ENCODE data around the gene AKT3. TPM values are rescaled to one million over a fixed set of nuclear protein-coding genes. Genes with fewer than 3 reads are reported as not detected.

AKT3 gene
- total and polyA plus RNA-seq, 2 experiments from 2014 or later = 4.5 to 18.5 TPM

DNA sequence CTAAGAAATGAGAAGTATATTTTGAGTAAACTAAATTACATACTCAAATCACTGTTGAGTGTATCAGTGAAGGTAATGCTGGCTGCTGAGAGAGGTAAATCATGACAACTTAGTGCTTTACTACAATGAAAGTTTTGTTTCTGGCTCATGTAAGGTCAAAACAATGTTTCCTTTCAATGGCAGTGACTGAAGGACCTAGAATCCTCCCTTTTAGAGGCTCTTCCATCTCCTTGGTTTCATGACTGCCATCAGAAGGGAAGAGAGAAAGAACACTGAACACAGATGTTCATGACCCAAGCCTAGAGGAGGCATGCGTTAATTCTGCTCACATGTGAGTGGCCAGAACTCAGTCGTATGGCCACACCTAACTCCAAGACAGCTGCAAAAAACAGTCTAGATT is 130.6 kb downstream of the AKT3 start (continued):
- no peak for TF ChIP-seq EZH2phosphoT487 (IDR thresholded peaks at IDR 0.05; ENCODE audit: unreplicated experiment)
- TF ChIP-seq CREB1 (CRISPR knock-in tag; IDR thresholded peaks at IDR 0.05; ENCODE audit: low read depth) = no peak
- TF ChIP-seq, protein P1, sequence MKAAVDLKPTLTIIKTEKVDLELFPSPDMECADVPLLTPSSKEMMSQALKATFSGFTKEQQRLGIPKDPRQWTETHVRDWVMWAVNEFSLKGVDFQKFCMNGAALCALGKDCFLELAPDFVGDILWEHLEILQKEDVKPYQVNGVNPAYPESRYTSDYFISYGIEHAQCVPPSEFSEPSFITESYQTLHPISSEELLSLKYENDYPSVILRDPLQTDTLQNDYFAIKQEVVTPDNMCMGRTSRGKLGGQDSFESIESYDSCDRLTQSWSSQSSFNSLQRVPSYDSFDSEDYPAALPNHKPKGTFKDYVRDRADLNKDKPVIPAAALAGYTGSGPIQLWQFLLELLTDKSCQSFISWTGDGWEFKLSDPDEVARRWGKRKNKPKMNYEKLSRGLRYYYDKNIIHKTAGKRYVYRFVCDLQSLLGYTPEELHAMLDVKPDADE (IDR thresholded peaks at IDR 0.05) = no peak
- no peak for TF ChIP-seq ZNF331 (CRISPR knock-in tag; IDR thresholded peaks at IDR 0.05; ENCODE audit: low read depth)
- no peak for TF ChIP-seq STAT1 (IDR thresholded peaks at IDR 0.05; ENCODE audit: unreplicated experiment)
- TF ChIP-seq NANOG (IDR thresholded peaks at IDR 0.05; ENCODE audit: borderline replicate concordance) = no peak

GRCh38 chr1:243718893-243719292 is 131.2 kb downstream of the AKT3 start:
- H3K9me2 ChIP-seq (ENCODE audit: insufficient read depth) = no peaks in the 10 kb centered on the region
- no peaks in the 10 kb centered on the region for H3K9me3 Mint-ChIP-seq
- peaks cover 31% of the 10 kb centered on the region for H3K4me1 ChIP-seq (ENCODE audit: insufficient read depth)
- H3K27ac ChIP-seq (ENCODE audit: low read depth) = no peak overlapping the region
- H3K27ac Mint-ChIP-seq = no peak overlapping the region
- no peak for TF ChIP-seq JUNB (IDR thresholded peaks at IDR 0.05; ENCODE audit: unreplicated experiment)
- TF ChIP-seq STAT1 (IDR thresholded peaks at IDR 0.05; ENCODE audit: unreplicated experiment) = no peak
- H3K4me2 ChIP-seq = no peak overlapping the region
- H3K36me3 Mint-ChIP-seq (ENCODE audit: low read depth) = no peaks in the 10 kb centered on the region
- no peaks in the 10 kb centered on the region for H3K79me2 ChIP-seq (replicated peaks; ENCODE audit: insufficient read depth)
- no peaks in the 10 kb centered on the region for H3K36me3 ChIP-seq (ENCODE audit: insufficient read depth)
- no peaks in the 10 kb centered on the region for H3K27me3 Mint-ChIP-seq (ENCODE audit: insufficient read depth, low read depth, poor library complexity)
- no peaks in the 10 kb centered on the region for H3F3A ChIP-seq (replicated peaks; ENCODE audit: low read depth)
- DNase-seq (ENCODE audit: low spot score) (no peak), ATAC-seq (no peak)
- H3K4me3 Mint-ChIP-seq = no peak overlapping the region
- peaks cover 35% of the 10 kb centered on the region for H3K4me1 Mint-ChIP-seq
- no peak overlapping the region for H2AFZ ChIP-seq
- H3K4me3 ChIP-seq = no peak overlapping the region
- no peaks in the 10 kb centered on the region for H3K27me3 ChIP-seq (ENCODE audit: insufficient read depth)
- H4K20me1 ChIP-seq (replicated peaks; ENCODE audit: insufficient read depth) = no peaks in the 10 kb centered on the region

GRCh38 chr1:243718022-243718421 is 132.0 kb downstream of the AKT3 start:
- Histone ChIP-seq H3K79me2 (replicated peaks; ENCODE audit: insufficient read depth) (no peaks in the 10 kb centered on the region), H3K4me2 (no peak overlapping the region), H3K36me3 (ENCODE audit: insufficient read depth) (no peaks in the 10 kb centered on the region), H3K4me3 (no peak overlapping the region), H3K27ac (ENCODE audit: low read depth) (no peak overlapping the region), H4K20me1 (replicated peaks; ENCODE audit: insufficient read depth) (no peaks in the 10 kb centered on the region), H3K4me1 (ENCODE audit: insufficient read depth) (peaks cover 36% of the 10 kb centered on the region), H3F3A (replicated peaks; ENCODE audit: low read depth) (no peaks in the 10 kb centered on the region), H2AFZ (no peak overlapping the region), H3K9me2 (ENCODE audit: insufficient read depth) (no peaks in the 10 kb centered on the region), H3K27me3 (ENCODE audit: insufficient read depth) (no peaks in the 10 kb centered on the region)
- ATAC-seq (no peak), DNase-seq (ENCODE audit: low spot score) (no peak)
- Mint-ChIP-seq H3K27ac (0 out of 2 replicates have a peak overlapping the region, but pooled peaks have one; percentile 56), H3K4me1 (peaks cover 40% of the 10 kb centered on the region), H3K9me3 (no peaks in the 10 kb centered on the region), H3K27me3 (ENCODE audit: insufficient read depth, low read depth, poor library complexity) (no peaks in the 10 kb centered on the region), H3K36me3 (ENCODE audit: low read depth) (no peaks in the 10 kb centered on the region), H3K4me3 (no peak overlapping the region)
- TF ChIP-seq NANOG (IDR thresholded peaks at IDR 0.05; ENCODE audit: borderline replicate concordance) = no peak
- TF ChIP-seq, protein P2, sequence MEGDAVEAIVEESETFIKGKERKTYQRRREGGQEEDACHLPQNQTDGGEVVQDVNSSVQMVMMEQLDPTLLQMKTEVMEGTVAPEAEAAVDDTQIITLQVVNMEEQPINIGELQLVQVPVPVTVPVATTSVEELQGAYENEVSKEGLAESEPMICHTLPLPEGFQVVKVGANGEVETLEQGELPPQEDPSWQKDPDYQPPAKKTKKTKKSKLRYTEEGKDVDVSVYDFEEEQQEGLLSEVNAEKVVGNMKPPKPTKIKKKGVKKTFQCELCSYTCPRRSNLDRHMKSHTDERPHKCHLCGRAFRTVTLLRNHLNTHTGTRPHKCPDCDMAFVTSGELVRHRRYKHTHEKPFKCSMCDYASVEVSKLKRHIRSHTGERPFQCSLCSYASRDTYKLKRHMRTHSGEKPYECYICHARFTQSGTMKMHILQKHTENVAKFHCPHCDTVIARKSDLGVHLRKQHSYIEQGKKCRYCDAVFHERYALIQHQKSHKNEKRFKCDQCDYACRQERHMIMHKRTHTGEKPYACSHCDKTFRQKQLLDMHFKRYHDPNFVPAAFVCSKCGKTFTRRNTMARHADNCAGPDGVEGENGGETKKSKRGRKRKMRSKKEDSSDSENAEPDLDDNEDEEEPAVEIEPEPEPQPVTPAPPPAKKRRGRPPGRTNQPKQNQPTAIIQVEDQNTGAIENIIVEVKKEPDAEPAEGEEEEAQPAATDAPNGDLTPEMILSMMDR (conservative IDR thresholded peaks at IDR 0.05; ENCODE audit: low read depth in 2 of 2) = no peak
- no peak for TF ChIP-seq ZNF114 (CRISPR knock-in tag; IDR thresholded peaks at IDR 0.05)
- TF ChIP-seq ZNF331 (CRISPR knock-in tag; IDR thresholded peaks at IDR 0.05; ENCODE audit: low read depth) = no peak
- TF ChIP-seq, protein P3, sequence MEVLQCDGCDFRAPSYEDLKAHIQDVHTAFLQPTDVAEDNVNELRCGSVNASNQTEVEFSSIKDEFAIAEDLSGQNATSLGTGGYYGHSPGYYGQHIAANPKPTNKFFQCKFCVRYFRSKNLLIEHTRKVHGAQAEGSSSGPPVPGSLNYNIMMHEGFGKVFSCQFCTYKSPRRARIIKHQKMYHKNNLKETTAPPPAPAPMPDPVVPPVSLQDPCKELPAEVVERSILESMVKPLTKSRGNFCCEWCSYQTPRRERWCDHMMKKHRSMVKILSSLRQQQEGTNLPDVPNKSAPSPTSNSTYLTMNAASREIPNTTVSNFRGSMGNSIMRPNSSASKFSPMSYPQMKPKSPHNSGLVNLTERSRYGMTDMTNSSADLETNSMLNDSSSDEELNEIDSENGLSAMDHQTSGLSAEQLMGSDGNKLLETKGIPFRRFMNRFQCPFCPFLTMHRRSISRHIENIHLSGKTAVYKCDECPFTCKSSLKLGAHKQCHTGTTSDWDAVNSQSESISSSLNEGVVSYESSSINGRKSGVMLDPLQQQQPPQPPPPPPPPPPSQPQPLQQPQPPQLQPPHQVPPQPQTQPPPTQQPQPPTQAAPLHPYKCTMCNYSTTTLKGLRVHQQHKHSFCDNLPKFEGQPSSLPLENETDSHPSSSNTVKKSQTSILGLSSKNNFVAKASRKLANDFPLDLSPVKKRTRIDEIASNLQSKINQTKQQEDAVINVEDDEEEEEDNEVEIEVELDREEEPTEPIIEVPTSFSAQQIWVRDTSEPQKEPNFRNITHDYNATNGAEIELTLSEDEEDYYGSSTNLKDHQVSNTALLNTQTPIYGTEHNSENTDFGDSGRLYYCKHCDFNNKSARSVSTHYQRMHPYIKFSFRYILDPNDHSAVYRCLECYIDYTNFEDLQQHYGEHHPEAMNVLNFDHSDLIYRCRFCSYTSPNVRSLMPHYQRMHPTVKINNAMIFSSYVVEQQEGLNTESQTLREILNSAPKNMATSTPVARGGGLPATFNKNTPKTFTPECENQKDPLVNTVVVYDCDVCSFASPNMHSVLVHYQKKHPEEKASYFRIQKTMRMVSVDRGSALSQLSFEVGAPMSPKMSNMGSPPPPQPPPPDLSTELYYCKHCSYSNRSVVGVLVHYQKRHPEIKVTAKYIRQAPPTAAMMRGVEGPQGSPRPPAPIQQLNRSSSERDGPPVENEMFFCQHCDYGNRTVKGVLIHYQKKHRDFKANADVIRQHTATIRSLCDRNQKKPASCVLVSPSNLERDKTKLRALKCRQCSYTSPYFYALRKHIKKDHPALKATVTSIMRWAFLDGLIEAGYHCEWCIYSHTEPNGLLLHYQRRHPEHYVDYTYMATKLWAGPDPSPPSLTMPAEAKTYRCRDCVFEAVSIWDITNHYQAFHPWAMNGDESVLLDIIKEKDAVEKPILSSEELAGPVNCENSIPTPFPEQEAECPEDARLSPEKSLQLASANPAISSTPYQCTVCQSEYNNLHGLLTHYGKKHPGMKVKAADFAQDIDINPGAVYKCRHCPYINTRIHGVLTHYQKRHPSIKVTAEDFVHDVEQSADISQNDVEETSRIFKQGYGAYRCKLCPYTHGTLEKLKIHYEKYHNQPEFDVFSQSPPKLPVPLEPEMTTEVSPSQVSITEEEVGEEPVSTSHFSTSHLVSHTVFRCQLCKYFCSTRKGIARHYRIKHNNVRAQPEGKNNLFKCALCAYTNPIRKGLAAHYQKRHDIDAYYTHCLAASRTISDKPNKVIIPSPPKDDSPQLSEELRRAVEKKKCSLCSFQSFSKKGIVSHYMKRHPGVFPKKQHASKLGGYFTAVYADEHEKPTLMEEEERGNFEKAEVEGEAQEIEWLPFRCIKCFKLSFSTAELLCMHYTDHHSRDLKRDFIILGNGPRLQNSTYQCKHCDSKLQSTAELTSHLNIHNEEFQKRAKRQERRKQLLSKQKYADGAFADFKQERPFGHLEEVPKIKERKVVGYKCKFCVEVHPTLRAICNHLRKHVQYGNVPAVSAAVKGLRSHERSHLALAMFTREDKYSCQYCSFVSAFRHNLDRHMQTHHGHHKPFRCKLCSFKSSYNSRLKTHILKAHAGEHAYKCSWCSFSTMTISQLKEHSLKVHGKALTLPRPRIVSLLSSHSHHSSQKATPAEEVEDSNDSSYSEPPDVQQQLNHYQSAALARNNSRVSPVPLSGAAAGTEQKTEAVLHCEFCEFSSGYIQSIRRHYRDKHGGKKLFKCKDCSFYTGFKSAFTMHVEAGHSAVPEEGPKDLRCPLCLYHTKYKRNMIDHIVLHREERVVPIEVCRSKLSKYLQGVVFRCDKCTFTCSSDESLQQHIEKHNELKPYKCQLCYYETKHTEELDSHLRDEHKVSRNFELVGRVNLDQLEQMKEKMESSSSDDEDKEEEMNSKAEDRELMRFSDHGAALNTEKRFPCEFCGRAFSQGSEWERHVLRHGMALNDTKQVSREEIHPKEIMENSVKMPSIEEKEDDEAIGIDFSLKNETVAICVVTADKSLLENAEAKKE (CRISPR knock-in tag; IDR thresholded peaks at IDR 0.05) = no peak
- TF ChIP-seq CREB1 (CRISPR knock-in tag; IDR thresholded peaks at IDR 0.05; ENCODE audit: low read depth) = no peak
- no peak for TF ChIP-seq STAT1 (IDR thresholded peaks at IDR 0.05; ENCODE audit: unreplicated experiment)
- no peak for TF ChIP-seq EZH2 (IDR thresholded peaks at IDR 0.05; ENCODE audit: low read depth, unreplicated experiment)
- TF ChIP-seq POLR2AphosphoS5 (IDR thresholded peaks at IDR 0.05; ENCODE audit: low read depth) = no peak

All from GM23338 (cell line).